A549 treated with GW870086 at 1 μM for 4 hours (cell line): ENCODE results near the gene GATAD2A. TPM values are rescaled to one million over a fixed set of nuclear protein-coding genes. Genes with fewer than 3 reads are reported as not detected.

Experiments
- total RNA-seq: library from RNA; stranded (reverse); fragments of 200-300 nt; extraction: Qiagen RNA extraction; gene quantifications from 5 replicates; pipeline ENCODE4 v1.2.3, GENCODE V29; 2022; ENCODE audit warnings: low read depth

GATAD2A gene, protein sequence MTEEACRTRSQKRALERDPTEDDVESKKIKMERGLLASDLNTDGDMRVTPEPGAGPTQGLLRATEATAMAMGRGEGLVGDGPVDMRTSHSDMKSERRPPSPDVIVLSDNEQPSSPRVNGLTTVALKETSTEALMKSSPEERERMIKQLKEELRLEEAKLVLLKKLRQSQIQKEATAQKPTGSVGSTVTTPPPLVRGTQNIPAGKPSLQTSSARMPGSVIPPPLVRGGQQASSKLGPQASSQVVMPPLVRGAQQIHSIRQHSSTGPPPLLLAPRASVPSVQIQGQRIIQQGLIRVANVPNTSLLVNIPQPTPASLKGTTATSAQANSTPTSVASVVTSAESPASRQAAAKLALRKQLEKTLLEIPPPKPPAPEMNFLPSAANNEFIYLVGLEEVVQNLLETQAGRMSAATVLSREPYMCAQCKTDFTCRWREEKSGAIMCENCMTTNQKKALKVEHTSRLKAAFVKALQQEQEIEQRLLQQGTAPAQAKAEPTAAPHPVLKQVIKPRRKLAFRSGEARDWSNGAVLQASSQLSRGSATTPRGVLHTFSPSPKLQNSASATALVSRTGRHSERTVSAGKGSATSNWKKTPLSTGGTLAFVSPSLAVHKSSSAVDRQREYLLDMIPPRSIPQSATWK
- 39.2 to 50.1 TPM (median 46.6 TPM) in 5 replicates for total RNA-seq

DNA sequence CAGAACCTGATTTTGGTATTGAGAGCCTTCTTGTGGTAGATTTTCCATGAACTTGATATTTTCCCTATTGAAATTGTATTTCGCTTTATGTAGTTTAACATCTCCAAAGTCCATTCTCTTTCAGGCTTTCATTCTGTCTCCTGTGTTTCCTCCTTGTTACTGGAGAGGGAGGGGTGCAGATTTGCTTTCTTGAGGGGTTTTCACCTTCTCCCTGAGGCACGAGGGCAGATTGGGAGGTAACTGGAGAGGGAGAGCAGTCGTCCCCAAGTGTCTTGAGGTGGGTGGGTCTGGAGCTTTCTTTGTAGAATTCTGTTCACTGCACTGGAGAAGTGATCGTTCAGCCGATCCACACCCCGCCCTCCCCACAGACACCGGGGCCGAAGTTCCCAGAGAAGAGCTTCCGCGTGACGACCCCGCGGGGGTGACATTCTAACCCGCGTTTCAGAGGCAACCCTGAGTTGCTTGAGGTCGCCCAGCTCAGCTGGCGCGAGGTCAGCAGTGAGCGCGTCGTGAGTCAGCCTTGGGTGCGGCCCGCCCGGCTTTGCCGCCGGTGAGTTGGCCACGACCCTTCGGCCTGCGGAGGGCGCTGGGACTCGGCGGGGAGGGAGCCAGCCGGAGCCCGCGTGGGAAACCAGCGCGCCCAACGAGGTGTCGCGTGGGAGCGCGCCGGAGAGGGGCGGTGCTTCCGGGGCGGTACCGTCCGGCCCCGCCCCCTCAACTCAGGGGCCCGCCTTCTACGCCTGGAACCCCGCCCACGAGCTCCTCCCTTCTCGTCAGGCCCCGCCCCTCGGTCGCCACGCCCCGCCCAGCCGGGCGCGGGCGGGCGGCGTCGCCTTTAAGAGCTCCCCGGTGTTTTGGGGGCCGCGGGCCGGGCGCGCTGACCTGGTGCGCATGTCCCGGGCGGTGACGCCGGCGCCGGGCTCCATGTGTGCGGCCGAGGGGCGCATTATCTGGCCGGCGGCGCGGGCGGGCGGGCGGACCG lies at the start of gene GATAD2A:
GATAD2A (plus strand) TSS at position 797 of the 982 bp plus-strand sequence. CDS start 59,671 bp downstream, outside the sequence.

DNA sequence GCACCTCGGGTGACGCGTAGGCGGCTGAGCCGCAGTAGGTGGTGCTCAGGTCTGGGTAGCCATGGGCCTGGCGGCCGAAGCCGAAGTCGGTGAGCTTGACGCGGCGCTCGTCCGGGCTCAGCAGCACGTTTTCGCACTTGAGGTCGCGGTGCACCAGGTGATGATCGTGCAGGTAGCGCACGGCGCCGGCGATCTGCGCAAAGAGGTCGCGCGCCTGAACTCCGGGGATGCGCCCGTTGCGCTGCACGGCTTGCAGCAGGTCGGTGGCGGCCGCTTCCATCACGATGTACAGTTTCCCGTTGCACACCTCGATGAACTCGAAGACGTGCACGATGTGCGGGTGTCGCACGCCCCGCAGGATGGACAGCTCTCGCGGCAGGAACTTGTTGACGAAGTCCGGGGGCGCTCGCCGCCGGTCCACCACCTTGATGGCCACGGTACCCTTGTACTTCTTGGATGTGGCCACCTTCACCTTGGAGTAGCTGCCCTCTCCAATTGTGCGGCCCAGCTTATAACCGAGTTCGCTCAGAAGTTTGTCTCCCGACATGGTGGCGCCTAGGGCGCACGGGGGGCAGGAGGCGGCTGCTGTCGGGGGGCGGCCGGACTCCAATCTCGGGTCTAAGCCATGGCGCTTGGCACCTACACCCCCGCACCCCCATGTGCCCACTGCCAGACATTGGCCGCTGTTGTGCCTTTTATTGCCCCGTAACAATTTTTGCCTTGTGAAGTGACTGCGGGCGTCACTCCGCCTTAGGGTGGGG lies 109.6 kb downstream of the GATAD2A start, which contains the start of gene TSSK6:
TSSK6 (minus strand) TSS at position 668 of the 761 bp plus-strand sequence; CDS start at position 547, 121 bp downstream.

DNA sequence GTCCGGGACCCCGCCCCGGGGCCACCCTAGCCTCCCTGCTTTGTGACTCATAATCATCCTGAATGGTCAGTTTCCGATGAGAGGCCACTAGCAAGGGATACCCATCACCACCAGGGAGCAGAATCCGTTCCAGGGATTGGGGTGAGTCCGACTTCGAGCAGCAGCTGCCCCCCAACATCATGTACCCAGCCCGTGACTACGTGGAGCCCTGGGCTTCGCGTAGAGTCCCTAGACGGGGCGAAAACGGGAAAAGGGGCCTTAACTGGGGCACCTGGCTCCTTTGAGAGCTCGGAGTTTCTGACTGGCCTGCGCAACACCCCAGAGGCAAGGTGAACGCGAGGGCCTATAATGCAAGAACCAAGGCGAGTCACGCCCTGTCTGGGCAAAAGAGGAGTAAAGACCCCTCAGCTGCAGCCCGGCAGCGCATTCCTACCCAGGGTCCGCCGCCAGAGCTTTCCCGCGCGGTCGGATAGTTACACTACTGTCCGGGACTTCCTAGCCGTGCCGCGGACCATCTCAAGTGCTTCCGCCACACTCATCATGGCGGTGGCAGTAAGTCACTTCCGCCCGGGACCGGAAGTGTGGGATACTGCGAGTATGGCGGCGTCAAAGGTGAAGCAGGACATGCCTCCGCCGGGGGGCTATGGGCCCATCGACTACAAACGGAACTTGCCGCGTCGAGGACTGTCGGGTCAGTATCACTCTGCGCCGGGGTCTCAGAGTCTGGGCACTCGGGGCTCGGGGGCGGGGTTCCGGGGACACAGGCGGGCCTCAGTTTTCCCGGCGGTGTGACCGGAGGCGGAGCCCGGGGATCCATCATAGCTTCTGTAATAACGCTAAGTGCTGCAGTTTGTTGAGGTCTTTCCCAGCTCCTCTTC lies 110.4 kb downstream of the GATAD2A start, which contains the start of gene NDUFA13:
NDUFA13 (plus strand) TSS at position 584 of the 878 bp plus-strand sequence; CDS start at position 598, 14 bp downstream.

DNA sequence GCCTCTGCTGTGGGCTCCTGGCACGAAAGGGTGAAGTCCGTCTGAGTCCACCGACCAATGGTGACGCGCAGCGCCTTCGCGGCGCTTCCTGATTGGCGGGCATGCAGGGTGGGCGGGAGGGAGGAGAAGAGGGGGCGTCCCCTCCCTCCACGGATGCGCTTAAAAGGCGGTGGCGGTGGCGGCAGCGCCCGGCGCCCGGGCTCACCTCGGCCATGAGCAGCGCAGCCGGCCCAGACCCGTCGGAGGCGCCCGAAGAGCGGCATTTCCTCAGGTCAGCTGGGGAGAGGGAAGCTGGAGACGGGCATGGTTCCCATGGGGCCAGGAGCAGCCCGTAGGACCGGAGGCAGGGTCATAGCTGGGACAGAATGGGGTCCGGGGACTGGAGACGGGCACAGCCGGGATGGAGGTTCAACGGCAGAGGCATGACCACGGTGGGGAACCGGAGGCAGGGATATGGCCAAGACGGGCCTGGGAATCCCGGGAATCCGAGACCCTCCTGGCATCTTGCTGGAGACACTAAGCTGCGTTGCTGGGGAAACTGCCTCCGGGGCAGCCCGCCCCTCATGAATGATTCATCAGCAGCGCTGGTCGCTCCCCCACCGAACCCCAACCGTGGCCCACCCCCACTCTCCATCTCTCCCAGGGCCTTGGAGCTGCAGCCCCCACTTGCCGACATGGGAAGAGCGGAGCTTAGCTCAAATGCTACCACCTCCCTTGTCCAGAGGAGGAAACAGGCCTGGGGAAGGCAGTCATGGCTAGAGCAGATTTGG lies 123.4 kb downstream of the GATAD2A start, which contains the start of gene YJEFN3:
YJEFN3 (plus strand) TSS at position 191 of the 770 bp plus-strand sequence; CDS start at position 213, 22 bp downstream.

DNA sequence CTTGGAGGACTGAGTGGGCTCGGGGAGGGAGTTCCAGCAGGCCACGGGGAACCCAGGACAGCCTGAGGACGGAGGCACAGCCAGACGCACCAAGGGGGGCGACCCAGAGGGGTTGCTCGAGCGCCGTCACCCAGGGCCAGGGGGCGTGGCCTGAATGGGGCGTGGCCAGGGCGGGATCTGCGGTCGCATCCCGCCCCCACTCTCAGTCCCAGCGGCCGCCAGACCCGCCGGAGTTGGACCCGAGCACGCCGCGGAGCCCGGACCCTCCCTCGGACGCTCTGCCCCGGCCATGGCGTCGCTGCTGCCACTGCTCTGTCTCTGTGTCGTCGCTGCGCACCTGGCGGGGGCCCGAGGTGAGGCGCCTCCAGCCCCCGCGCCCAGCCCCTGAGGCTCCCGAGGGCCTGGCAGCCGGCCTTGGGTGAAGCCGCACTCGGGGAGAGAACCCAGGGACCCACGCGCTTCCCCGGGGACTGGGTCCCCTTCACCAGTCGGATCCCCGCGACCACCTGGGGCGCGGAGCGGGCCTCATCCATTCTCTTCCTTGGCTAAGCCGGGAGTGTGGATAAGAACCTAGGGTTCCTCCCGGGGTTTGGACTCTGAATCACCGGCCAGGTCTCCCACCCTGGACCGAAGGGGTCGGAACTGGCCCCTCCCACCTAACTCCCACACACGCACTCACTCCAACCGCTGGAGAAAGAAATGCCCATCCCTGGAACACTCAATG lies 132.7 kb downstream of the GATAD2A start, which contains the start of gene CILP2:
CILP2 (plus strand) TSS at position 205 of the 724 bp plus-strand sequence; CDS start at position 290, 85 bp downstream.

Other genes with a start within 250 kb of the GATAD2A start
- gene MEF2B, start 235.4 kb upstream of the GATAD2A start, total RNA-seq = 0.30 to 0.94 TPM (median 0.49 TPM) in 5 replicates
- gene BORCS8, start 213.5 kb upstream of the GATAD2A start, total RNA-seq = 9.1 to 14.1 TPM (median 12.1 TPM) in 5 replicates
- gene RFXANK, start 213.4 kb upstream of the GATAD2A start, total RNA-seq = 35.0 to 55.0 TPM (median 48.3 TPM) in 5 replicates
- 25.9 to 31.7 TPM (median 29.6 TPM) in 5 replicates for gene NR2C2AP, start 202.3 kb upstream of the GATAD2A start, total RNA-seq
- gene NCAN, start 193.7 kb upstream of the GATAD2A start, total RNA-seq = 0.03 to 0.17 TPM (median 0.07 TPM) in 3 of 5 replicates, not detected in the others
- 0.24 to 1.1 TPM (median 0.57 TPM) in 5 replicates for gene TM6SF2, start 132.4 kb upstream of the GATAD2A start, total RNA-seq
- gene SUGP1, start 85.2 kb upstream of the GATAD2A start, total RNA-seq = 21.5 to 25.6 TPM (median 23.6 TPM) in 5 replicates
- gene MAU2, start 84.8 kb upstream of the GATAD2A start, total RNA-seq = 10.2 to 14.8 TPM (median 12.8 TPM) in 5 replicates
- 0.86 to 1.8 TPM (median 1.7 TPM) in 5 replicates for gene TSSK6, start 109.9 kb downstream of the GATAD2A start, total RNA-seq
- gene NDUFA13, start 110.5 kb downstream of the GATAD2A start, total RNA-seq = 145 to 183 TPM (median 161 TPM) in 5 replicates
- gene YJEFN3, start 123.2 kb downstream of the GATAD2A start, total RNA-seq = 2.2 to 3.8 TPM (median 3.1 TPM) in 5 replicates
- gene CILP2, start 132.6 kb downstream of the GATAD2A start, total RNA-seq = 0.08 to 0.31 TPM (median 0.20 TPM) in 5 replicates
- 1.5 to 2.9 TPM (median 2.2 TPM) in 5 replicates for gene PBX4, start 213.0 kb downstream of the GATAD2A start, total RNA-seq
- gene LPAR2, start 222.5 kb downstream of the GATAD2A start, total RNA-seq = 4.4 to 5.7 TPM (median 4.9 TPM) in 5 replicates
- gene GMIP, start 238.0 kb downstream of the GATAD2A start, total RNA-seq = 4.5 to 7.1 TPM (median 6.1 TPM) in 5 replicates